Ovary (tissue), 9 donors: ENCODE measurements around the gene MORC2. TPM values are rescaled to one million over a fixed set of nuclear protein-coding genes. Genes with fewer than 3 reads are reported as not detected.

Experiments
- DNase-seq, 5 donors: peaks; one replicate each; pipeline ENCODE4 v3.0.0-alpha.2; 2019 to 2020
- H3K27ac ChIP-seq, 2 donors: fragments of 200-600 bp; one replicate each; pipeline versions ENCODE4 v1.5.1 to v1.8.0; 2019 to 2022
- H3K27me3 ChIP-seq: fragments of 200-600 bp; one replicate; pipeline ENCODE4 v1.8.0; 2022
- H3K36me3 ChIP-seq: fragments of 200-600 bp; sonication (generic); one replicate; pipeline ENCODE4 v1.5.1; 2019
- H3K4me1 ChIP-seq: one replicate; pipeline ENCODE4 v1.8.1; 2013; ENCODE audit warnings: mild to moderate bottlenecking, moderate library complexity; ENCODE audit not compliant: insufficient read depth
- H3K4me3 ChIP-seq: fragments of 200-600 bp; sonication (generic); one replicate; pipeline ENCODE4 v1.5.1; 2017
- H3K9me3 ChIP-seq, 2 donors: fragments of 200-600 bp in 1 of 2; sonication (generic) in 1 of 2; one replicate each; pipeline versions ENCODE4 v1.5.1 to v1.8.1; 2013 to 2019; ENCODE audit warnings: mild to moderate bottlenecking in 1 of 2, moderate library complexity in 1 of 2
- CTCF ChIP-seq, 3 donors: fragments of 450-650 bp in 2 of 3; fragments of 200-600 bp in 1 of 3; IDR thresholded peaks; one replicate each; pipeline versions ENCODE4 v1.5.1 to v1.8.0; 2016 to 2022; ENCODE audit warnings: antibody characterized with exemption in 3 of 3, mild to moderate bottlenecking in 1 of 3
- EP300 ChIP-seq: sonication (generic); formaldehyde crosslinking; IDR thresholded peaks from one replicate; pipeline ENCODE4 v1.6.1; 2017; ENCODE audit warnings: antibody characterized with exemption
- POLR2A ChIP-seq: fragments of 450-650 bp; IDR thresholded peaks from one replicate; pipeline ENCODE4 v1.6.1; 2017; ENCODE audit warnings: antibody characterized with exemption, mild to moderate bottlenecking, moderate library complexity
- WGBS, 3 donors: extraction: QIAGEN DNeasy Blood & Tissue Kit in 1 of 3; methylation state at CpG; one replicate each; pipeline versions ENCODE4 v1.1.5 to v1.1.7; 2013 to 2017; 5-methylcytosine and 5-hydroxymethylcytosine counted together
- intact Hi-C, 4 donors: fragments of 100-400 bp; cut with DNase I; formaldehyde crosslinking; loops; one replicate each; pipeline versions ENCODE4 v1.11.0 to v1.15.1; 2022 to 2023
- polyA plus RNA-seq, 2 donors: library from polyadenylated mRNA; stranded (reverse); fragments of 200-250 nt in 1 of 2; fragments of 350-450 nt in 1 of 2; fragmentation: Illumina TruSeq in 1 of 2; extraction: RNeasy Lipid Tissue Mini Kit (QIAGEN cat#74804) in 1 of 2; gene quantifications; one replicate each; pipeline ENCODE4 v1.2.3, GENCODE V29; 2013 to 2014
- total RNA-seq, 7 donors: library from RNA; depleted of rRNA in 2 of 7; stranded (reverse); fragments of >200 nt in 2 of 7; fragmentation: NEBNext Ultra II Directional in 3 of 7; extraction: Animal tissue kit (Norgen Biotek cat#: 25700) in 3 of 7; gene quantifications; one replicate each; pipeline versions ENCODE4 v1.1.0 to v1.2.4, GENCODE V29; 2016 to 2023
- donor health status: DM: no; HTN: no; CAD: no; lungs with moderate emphysema.
- donor health status: DM: no; HTN: no; CAD: no.
- donor health status: Bipolar disorder and iron deficiency.
- donor health status: DM: yes; HTN: yes; CAD: no.
- donor health status: DM: no; HTN: no; CAD: no.
- donor health status: DM: yes; HTN: yes; CAD: no.

The MORC2 gene
- total and polyA plus RNA-seq, 9 donors = 13.0 to 30.5 (median 22.1) TPM

GRCh38 chr22:30948930-30949342 lies 19.6 kb downstream of the MORC2 start:
- Histone ChIP-seq H3K9me3 (no peaks in the 10 kb centered on the region), H3K36me3 (no peaks in the 10 kb centered on the region), H3K27me3 (no peaks in the 10 kb centered on the region), H3K27ac (no peak overlapping the region), H3K4me3 (no peak overlapping the region), H3K4me1 (no peaks in the 10 kb centered on the region)
- TF ChIP-seq CTCF (IDR thresholded peaks at IDR 0.05) (no peak), POLR2A (no peak), EP300 (no peak)
- no peak for DNase-seq
- intact Hi-C loops = loop anchor here (5.0 kb wide), 4 partner anchors 133 to 203 kb away; partner anchors contain the start of genes PLA2G3 (in 1 of the 4) and SMTN (in 1 of the 4)
- 36 to 45% (median 41%) methylated on average over 3 of the region's 3 CpGs for WGBS, 3 donors

- no peak overlapping the region for H3K27ac ChIP-seq
- 7 to 13% (median 8%) methylated on average over 2 of the region's 2 CpGs for WGBS, 3 donors
- H3K9me3 ChIP-seq = no peaks in the 10 kb centered on the region
- no peak overlapping the region for H3K4me3 ChIP-seq
- H3K36me3 ChIP-seq = no peaks in the 10 kb centered on the region
- TF ChIP-seq POLR2A = no peak
- no peak for TF ChIP-seq EP300
- TF ChIP-seq CTCF (IDR thresholded peaks at IDR 0.05) = peak; percentile 22 to 78 (median 68)
- H3K27me3 ChIP-seq = no peaks in the 10 kb centered on the region
- intact Hi-C loops = loop anchor here (2.0 to 5.0 kb wide), 5 partner anchors 134 to 204 kb away; partner anchors contain the start of genes PLA2G3 (in 1 of the 4) and SMTN (in 1 of the 4)
- no peak for DNase-seq
- H3K4me1 ChIP-seq = no peaks in the 10 kb centered on the region
These were observed 20.6 kb downstream of the MORC2 start for GRCh38 chr22:30947816-30948454.

GRCh38 chr22:30947173-30947815 lies 21.3 kb downstream of the MORC2 start:
- DNase-seq = no peak
- H3K9me3 ChIP-seq = no peaks in the 10 kb centered on the region

GRCh38 chr22:30946354-30946753 lies 22.2 kb downstream of the MORC2 start:
- Histone ChIP-seq H3K9me3 (no peaks in the 10 kb centered on the region), H3K27me3 (no peaks in the 10 kb centered on the region), H3K4me3 (no peak overlapping the region), H3K36me3 (no peaks in the 10 kb centered on the region), H3K27ac (no peak overlapping the region), H3K4me1 (no peaks in the 10 kb centered on the region)
- 70 to 84% (median 77%) methylated on average over 7 of the region's 7 CpGs for WGBS, 3 donors
- intact Hi-C loops = loop anchor here (2.0 to 5.0 kb wide), 5 partner anchors 136 to 206 kb away; partner anchors contain the start of genes PLA2G3 (in 1 of the 4) and SMTN (in 1 of the 4)
- DNase-seq = no peak
- no peak for TF ChIP-seq EP300
- no peak for TF ChIP-seq POLR2A
- TF ChIP-seq CTCF (IDR thresholded peaks at IDR 0.05) = no peak

More at GRCh38 chr22:30947173-30947815, 21.3 kb downstream of the MORC2 start:
- Histone ChIP-seq H3K27me3 (no peaks in the 10 kb centered on the region), H3K27ac (no peak overlapping the region), H3K36me3 (no peaks in the 10 kb centered on the region), H3K4me3 (no peak overlapping the region), H3K4me1 (no peaks in the 10 kb centered on the region)
- 66 to 76% (median 70%) methylated on average over 5 of the region's 5 CpGs for WGBS, 3 donors
- TF ChIP-seq CTCF (IDR thresholded peaks at IDR 0.05) = no peak
- no peak for TF ChIP-seq EP300
- no peak for TF ChIP-seq POLR2A
- intact Hi-C loops = loop anchor here (2.0 to 5.0 kb wide), 5 partner anchors 135 to 205 kb away; partner anchors contain the start of genes PLA2G3 (in 1 of the 4) and SMTN (in 1 of the 4)
